ENCODE measurements around the gene WDR90.

Gene WDR90

DNA sequence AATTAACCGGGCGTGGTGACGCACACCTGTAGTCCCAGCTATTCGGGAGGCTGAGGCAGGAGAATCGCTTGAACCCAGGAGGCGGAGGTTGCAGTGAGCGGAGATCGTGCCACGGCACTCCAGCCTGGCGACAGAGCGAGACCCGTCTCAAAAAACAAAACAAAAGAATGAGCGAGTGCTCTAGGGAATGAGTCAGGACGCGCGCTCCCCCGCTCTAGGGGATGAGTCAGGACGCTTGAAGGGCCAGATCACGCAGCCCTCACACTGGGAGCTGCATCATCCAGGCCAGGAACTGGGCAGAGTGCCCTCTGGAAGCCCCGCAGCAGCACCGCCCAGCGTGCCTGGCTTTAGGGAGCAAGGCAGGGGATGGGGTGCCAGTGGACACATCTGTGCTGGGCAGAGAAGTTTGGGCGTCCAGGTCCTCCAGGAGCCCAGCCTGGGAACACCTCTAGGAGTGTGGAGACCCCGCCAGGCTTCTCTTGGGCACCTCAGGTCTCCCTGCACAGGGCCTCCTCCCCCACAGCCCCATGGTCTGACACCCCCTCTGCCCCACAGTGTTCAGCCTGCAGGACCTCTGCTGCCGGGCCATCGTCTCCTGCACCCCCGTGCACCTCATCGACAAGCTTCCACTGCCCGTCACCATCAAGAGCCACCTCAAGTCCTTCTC lies 22.2 kb upstream of the WDR90 start:
- TF ChIP-seq, protein P1, sequence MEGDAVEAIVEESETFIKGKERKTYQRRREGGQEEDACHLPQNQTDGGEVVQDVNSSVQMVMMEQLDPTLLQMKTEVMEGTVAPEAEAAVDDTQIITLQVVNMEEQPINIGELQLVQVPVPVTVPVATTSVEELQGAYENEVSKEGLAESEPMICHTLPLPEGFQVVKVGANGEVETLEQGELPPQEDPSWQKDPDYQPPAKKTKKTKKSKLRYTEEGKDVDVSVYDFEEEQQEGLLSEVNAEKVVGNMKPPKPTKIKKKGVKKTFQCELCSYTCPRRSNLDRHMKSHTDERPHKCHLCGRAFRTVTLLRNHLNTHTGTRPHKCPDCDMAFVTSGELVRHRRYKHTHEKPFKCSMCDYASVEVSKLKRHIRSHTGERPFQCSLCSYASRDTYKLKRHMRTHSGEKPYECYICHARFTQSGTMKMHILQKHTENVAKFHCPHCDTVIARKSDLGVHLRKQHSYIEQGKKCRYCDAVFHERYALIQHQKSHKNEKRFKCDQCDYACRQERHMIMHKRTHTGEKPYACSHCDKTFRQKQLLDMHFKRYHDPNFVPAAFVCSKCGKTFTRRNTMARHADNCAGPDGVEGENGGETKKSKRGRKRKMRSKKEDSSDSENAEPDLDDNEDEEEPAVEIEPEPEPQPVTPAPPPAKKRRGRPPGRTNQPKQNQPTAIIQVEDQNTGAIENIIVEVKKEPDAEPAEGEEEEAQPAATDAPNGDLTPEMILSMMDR (IDR thresholded peaks at IDR 0.05; ENCODE audit: insufficient read depth, low read depth, low read length, missing control alignments): no peak
- no peak overlapping the region for H3K4me3 ChIP-seq (ENCODE audit: low read length)
- peak; percentile 97 for DNase-seq (ENCODE audit: low read depth)

- H3K4me3 ChIP-seq (ENCODE audit: low read length): no peak overlapping the region
- DNase-seq (ENCODE audit: low read depth): no peak
- TF ChIP-seq, protein P1 (IDR thresholded peaks at IDR 0.05; ENCODE audit: insufficient read depth, low read depth, low read length, missing control alignments): no peak
Observed at GRCh38 chr16:627454-628239, 21.5 kb upstream of the WDR90 start.

DNA sequence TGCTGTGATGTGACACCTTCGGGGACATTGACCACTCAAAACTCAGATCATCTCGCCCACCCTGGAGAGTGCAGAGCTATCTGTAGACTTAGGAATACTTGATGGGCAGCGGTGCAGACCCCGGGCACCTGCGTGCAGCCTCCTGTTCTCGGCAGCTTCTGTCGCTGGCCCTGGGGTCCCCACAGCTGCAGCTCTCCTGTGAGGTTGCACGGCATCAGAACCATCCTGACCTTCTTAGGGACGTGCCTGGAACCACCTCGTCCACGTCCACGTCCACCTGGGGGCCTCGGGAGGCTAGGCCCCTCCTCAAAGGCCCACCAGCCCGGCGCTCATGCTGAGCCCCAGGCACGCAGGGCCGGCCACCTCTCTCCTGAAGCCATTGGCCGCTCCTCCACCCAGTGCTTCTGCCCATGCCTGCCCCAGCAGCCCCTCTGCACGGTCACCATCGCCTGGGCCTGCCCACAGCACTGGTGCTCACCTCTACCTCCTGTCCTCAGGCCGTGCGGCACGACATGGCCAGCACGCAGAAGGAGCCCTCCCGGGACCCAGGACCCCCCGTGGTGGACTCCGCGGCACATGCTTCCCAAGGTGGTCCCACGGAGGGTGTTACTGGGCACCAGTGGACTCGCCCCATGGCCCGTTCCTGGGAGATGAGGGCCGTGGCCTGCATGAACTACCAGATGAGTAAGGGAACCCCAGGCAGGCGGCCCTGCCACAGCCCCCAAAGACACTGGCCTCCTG lies 20.7 kb upstream of the WDR90 start:
- TF ChIP-seq, protein P1 (IDR thresholded peaks at IDR 0.05; ENCODE audit: insufficient read depth, low read depth, low read length, missing control alignments): no peak

DNA sequence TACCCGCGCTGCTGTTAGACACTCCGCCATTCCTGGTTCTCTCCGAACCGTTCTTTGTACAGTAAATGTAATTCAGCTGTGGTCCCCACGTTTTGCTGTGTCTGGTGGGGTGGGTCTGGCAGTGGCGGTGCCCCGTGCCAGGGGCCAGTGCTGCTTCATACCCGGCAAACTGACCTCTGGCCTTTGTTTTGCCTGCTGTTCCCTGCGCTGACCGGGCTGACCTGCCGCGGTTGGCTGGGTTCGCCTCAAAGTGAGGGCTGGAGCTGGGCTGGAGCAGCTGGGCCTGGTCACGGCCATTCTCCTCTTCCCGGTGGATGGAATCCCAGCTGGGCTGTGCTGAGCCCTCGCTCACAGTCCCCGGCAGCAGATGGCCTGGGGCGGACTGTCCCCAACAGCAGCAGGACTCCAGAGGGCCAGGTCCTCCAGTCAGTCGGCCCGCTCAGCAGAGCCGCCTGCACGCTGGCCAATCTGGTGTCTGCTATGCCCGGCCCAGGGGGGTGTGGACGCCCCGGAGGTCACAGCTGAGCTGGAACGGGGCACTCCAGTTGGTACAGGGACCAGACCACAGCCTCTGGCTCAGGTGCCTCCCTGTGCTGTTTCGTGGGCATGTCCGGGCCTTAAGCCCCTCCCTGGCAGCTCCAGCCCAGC lies 19.9 kb upstream of the WDR90 start:
- TF ChIP-seq, protein P1 (IDR thresholded peaks at IDR 0.05; ENCODE audit: insufficient read depth, low read depth, low read length, missing control alignments): no peak
- no peak for DNase-seq (ENCODE audit: low read depth)
- H3K4me3 ChIP-seq (ENCODE audit: low read length): no peak overlapping the region

More for the DNA sequence above, 20.7 kb upstream of the WDR90 start:
- DNase-seq (ENCODE audit: low read depth): no peak
- no peak overlapping the region for H3K4me3 ChIP-seq (ENCODE audit: low read length)

GRCh38 chr16:629833-630248 lies 19.3 kb upstream of the WDR90 start:
- no peak for DNase-seq (ENCODE audit: low read depth)
- H3K4me3 ChIP-seq (ENCODE audit: low read length): no peak overlapping the region
- TF ChIP-seq, protein P1 (IDR thresholded peaks at IDR 0.05; ENCODE audit: insufficient read depth, low read depth, low read length, missing control alignments): no peak

- no peak overlapping the region for H3K4me3 ChIP-seq (ENCODE audit: low read length)
- TF ChIP-seq, protein P1 (IDR thresholded peaks at IDR 0.05; ENCODE audit: insufficient read depth, low read depth, low read length, missing control alignments): no peak
- DNase-seq (ENCODE audit: low read depth): no peak
Observed at GRCh38 chr16:630249-630814, 18.8 kb upstream of the WDR90 start.

All from epithelial cell of esophagus (primary cell).